Sigmoid colon (tissue), 7 donors: ENCODE data around the gene DDX3X. TPM values are rescaled to one million over a fixed set of nuclear protein-coding genes. Genes with fewer than 3 reads are reported as not detected.

Experiments used
- DNase-seq: peaks from one replicate; pipeline ENCODE4 v3.0.0-alpha.2; 2019
- H3K27ac ChIP-seq, 4 donors: fragments of 200-600 bp; sonication (generic); one replicate each; pipeline ENCODE4 v1.5.1; 2016 to 2019; ENCODE audit warnings: mild to moderate bottlenecking in 1 of 4
- H3K27me3 ChIP-seq, 3 donors: fragments of 200-600 bp; sonication (generic); one replicate each; pipeline ENCODE4 v1.5.1; 2019; ENCODE audit warnings: mild to moderate bottlenecking in 1 of 3
- H3K36me3 ChIP-seq, 4 donors: fragments of 200-600 bp; sonication (generic); one replicate each; pipeline ENCODE4 v1.5.1; 2016 to 2019
- H3K4me1 ChIP-seq, 4 donors: fragments of 200-600 bp; sonication (generic); one replicate each; pipeline ENCODE4 v1.5.1; 2017 to 2019
- H3K4me3 ChIP-seq, 4 donors: fragments of 200-600 bp; sonication (generic); one replicate each; pipeline ENCODE4 v1.5.1; 2017 to 2019; ENCODE audit warnings: mild to moderate bottlenecking in 2 of 4, moderate library complexity in 1 of 4
- H3K9me3 ChIP-seq, 4 donors: fragments of 200-600 bp in 3 of 4; sonication (generic) in 3 of 4; one replicate each; pipeline versions ENCODE4 v1.5.1 to v1.6.1; 2013 to 2019
- EP300 ChIP-seq, 4 donors: sonication (generic); formaldehyde crosslinking; IDR thresholded peaks; one replicate each; pipeline ENCODE4 v1.6.1; 2017; ENCODE audit warnings: antibody characterized with exemption in 4 of 4
- POLR2A ChIP-seq, 2 donors: fragments of 450-650 bp; IDR thresholded peaks; one replicate each; pipeline ENCODE4 v1.6.1; 2016; ENCODE audit warnings: antibody characterized with exemption in 2 of 2, mild to moderate bottlenecking in 2 of 2, moderate library complexity in 2 of 2
- POLR2AphosphoS5 ChIP-seq, 4 donors: sonication (generic); formaldehyde crosslinking; IDR thresholded peaks; one replicate each; pipeline ENCODE4 v1.6.1; 2017; ENCODE audit warnings: antibody characterized with exemption in 4 of 4
- WGBS, 2 donors: extraction: QIAGEN DNeasy Blood & Tissue Kit; methylation state at CpG; one replicate each; pipeline ENCODE4 v1.1.7; 2013; 5-methylcytosine and 5-hydroxymethylcytosine counted together
- intact Hi-C: fragments of 100-400 bp; cut with DNase I; formaldehyde crosslinking; loops from one replicate; pipeline ENCODE4 v1.15.1; 2023
- polyA plus RNA-seq, 3 donors: library from polyadenylated mRNA; stranded (reverse); fragments of 200-250 nt; gene quantifications; one replicate each; pipeline ENCODE4 v1.2.3, GENCODE V29; 2013
- total RNA-seq, 4 donors: library from RNA; depleted of rRNA; stranded (reverse); fragments of >200 nt; gene quantifications; one replicate each; pipeline ENCODE4 v1.1.0, GENCODE V29; 2016
- TF ChIP-seq, protein P1 (sequence below), 4 experiments: fragments of 450-650 bp in 3 of 4; fragments of 200-600 bp in 1 of 4; IDR thresholded peaks; one replicate each; pipeline ENCODE4 v1.5.1; 2016 to 2019; ENCODE audit warnings: antibody characterized with exemption in 4 of 4, mild to moderate bottlenecking in 3 of 4, moderate library complexity in 2 of 4
- donor health status: healthy with polysubstance abuse.
- donor health status: Bipolar disorder and iron deficiency.
- donor health status: healthy.

The DDX3X gene
- total and polyA plus RNA-seq, 7 donors = 86.0 to 218 (median 146) TPM

DNA sequence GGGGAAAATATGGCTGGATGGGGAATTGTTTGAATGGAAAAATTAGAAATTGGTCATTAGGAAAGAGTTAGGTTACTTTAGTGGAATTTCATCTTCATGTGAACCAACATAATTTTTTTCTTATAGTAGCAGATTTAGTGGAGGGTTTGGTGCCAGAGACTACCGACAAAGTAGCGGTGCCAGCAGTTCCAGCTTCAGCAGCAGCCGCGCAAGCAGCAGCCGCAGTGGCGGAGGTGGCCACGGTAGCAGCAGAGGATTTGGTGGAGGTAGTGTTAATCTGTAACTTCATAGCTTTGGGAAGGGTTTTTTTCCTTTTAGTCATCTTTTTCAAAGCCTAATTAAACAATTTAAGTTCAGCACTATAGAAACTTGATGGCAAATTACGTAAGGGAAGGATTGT is 13.2 kb downstream of the DDX3X start:
- TF ChIP-seq POLR2AphosphoS5 (IDR thresholded peaks at IDR 0.05) (no peak), POLR2A (IDR thresholded peaks at IDR 0.05) (no peak), EP300 (IDR thresholded peaks at IDR 0.05) (no peak)
- TF ChIP-seq, protein P1, sequence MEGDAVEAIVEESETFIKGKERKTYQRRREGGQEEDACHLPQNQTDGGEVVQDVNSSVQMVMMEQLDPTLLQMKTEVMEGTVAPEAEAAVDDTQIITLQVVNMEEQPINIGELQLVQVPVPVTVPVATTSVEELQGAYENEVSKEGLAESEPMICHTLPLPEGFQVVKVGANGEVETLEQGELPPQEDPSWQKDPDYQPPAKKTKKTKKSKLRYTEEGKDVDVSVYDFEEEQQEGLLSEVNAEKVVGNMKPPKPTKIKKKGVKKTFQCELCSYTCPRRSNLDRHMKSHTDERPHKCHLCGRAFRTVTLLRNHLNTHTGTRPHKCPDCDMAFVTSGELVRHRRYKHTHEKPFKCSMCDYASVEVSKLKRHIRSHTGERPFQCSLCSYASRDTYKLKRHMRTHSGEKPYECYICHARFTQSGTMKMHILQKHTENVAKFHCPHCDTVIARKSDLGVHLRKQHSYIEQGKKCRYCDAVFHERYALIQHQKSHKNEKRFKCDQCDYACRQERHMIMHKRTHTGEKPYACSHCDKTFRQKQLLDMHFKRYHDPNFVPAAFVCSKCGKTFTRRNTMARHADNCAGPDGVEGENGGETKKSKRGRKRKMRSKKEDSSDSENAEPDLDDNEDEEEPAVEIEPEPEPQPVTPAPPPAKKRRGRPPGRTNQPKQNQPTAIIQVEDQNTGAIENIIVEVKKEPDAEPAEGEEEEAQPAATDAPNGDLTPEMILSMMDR (IDR thresholded peaks at IDR 0.05) = no peak
- WGBS, 2 donors = 96 to 97% methylated on average over 8 of the region's 8 CpGs

GRCh38 chrX:41348551-41348950 is 14.6 kb downstream of the DDX3X start:
- DNase-seq = no peak
- no peak overlapping the region for H3K4me3 ChIP-seq
- TF ChIP-seq POLR2AphosphoS5 (IDR thresholded peaks at IDR 0.05) (no peak), POLR2A (IDR thresholded peaks at IDR 0.05) (no peak), EP300 (IDR thresholded peaks at IDR 0.05) (no peak)
- TF ChIP-seq, protein P1 (IDR thresholded peaks at IDR 0.05) = no peak
- intact Hi-C loops = no loop called here
- no peak overlapping the region for H3K27ac ChIP-seq
- H3K9me3 ChIP-seq = no peaks in the 10 kb centered on the region
- 92 to 93% methylated on average over 4 of the region's 4 CpGs for WGBS, 2 donors
- H3K36me3 ChIP-seq = peaks cover 33 to 54% (median 51%) of the 10 kb centered on the region in 4 donors
- peaks cover 0 to 10% (median 0%) of the 10 kb centered on the region in 4 donors for H3K4me1 ChIP-seq
- H3K27me3 ChIP-seq = no peaks in the 10 kb centered on the region

More for the DNA sequence above, 13.2 kb downstream of the DDX3X start:
- intact Hi-C loops = no loop called here
- no peaks in the 10 kb centered on the region for H3K9me3 ChIP-seq
- H3K36me3 ChIP-seq = peaks cover 46 to 68% (median 64%) of the 10 kb centered on the region in 4 donors
- H3K4me1 ChIP-seq = peaks cover 0 to 10% (median 0%) of the 10 kb centered on the region in 4 donors
- no peak overlapping the region for H3K4me3 ChIP-seq
- no peaks in the 10 kb centered on the region for H3K27me3 ChIP-seq
- no peak overlapping the region for H3K27ac ChIP-seq
- no peak for DNase-seq

GRCh38 chrX:41350150-41350975 is 16.4 kb downstream of the DDX3X start:
- intact Hi-C loops = no loop called here
- H3K36me3 ChIP-seq = peaks cover 18 to 37% (median 33%) of the 10 kb centered on the region in 4 donors
- 75 to 84% methylated on average over 6 of the region's 6 CpGs for WGBS, 2 donors

DNA sequence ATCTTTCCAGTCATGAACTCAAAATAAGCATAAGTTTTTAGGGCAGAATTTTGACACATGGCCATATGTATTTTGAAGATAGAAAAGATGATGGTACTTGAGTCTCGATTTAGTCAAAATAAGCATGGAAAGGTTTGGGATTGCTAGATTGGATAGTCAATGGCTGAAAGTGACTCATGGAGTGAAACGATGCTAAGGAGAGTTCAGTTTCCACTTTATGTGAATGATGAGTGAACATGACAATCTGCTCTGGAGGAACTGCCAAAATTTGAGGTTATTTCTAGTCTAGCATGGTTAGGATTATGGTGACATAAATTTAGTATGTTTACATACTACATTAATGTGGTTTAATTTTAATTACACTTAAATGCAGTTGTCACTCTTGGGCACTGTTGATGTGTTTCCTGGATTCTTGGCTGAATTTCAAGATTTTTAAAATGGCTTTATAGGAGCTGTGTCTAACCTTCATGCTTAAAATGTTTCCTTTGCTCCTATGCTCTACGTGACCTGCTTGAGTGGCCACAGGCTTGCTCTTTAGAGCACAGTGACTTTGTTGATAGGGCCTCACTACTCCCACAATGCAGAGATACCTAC is 17.1 kb downstream of the DDX3X start:
- Histone ChIP-seq H3K4me1 (peaks cover 0 to 10% (median 0%) of the 10 kb centered on the region in 4 donors), H3K27me3 (no peaks in the 10 kb centered on the region), H3K9me3 (no peaks in the 10 kb centered on the region), H3K36me3 (peaks cover 11 to 30% (median 26%) of the 10 kb centered on the region in 4 donors), H3K4me3 (no peak overlapping the region), H3K27ac (peak overlapping the region in 2 of 4 donors; percentile 4 to 34)
- peak in 2 of 4 donors; percentile 12 to 31 for TF ChIP-seq POLR2AphosphoS5 (IDR thresholded peaks at IDR 0.05)
- no peak for TF ChIP-seq EP300 (IDR thresholded peaks at IDR 0.05)
- intact Hi-C loops = no loop called here
- no peak for DNase-seq
- WGBS, 2 donors = 56% methylated on average over 3 of the region's 3 CpGs

More at GRCh38 chrX:41350150-41350975, 16.4 kb downstream of the DDX3X start:
- peak overlapping the region in 1 of 4 donors; percentile 34 for H3K27ac ChIP-seq
- no peak overlapping the region for H3K4me3 ChIP-seq
- H3K27me3 ChIP-seq = no peaks in the 10 kb centered on the region
- no peak for DNase-seq
- TF ChIP-seq, protein P1 (IDR thresholded peaks at IDR 0.05) = no peak
- TF ChIP-seq POLR2AphosphoS5 (IDR thresholded peaks at IDR 0.05) (peak in 1 of 4 donors; percentile 19), POLR2A (IDR thresholded peaks at IDR 0.05) (no peak), EP300 (IDR thresholded peaks at IDR 0.05) (no peak)
- no peaks in the 10 kb centered on the region for H3K9me3 ChIP-seq
- H3K4me1 ChIP-seq = peaks cover 0 to 10% (median 0%) of the 10 kb centered on the region in 4 donors

GRCh38 chrX:41351923-41352322 is 18.0 kb downstream of the DDX3X start:
- no peak for DNase-seq
- Histone ChIP-seq H3K27ac (no peak overlapping the region), H3K4me3 (no peak overlapping the region), H3K4me1 (peaks cover 0 to 10% (median 0%) of the 10 kb centered on the region in 4 donors), H3K36me3 (peaks cover 3 to 21% (median 18%) of the 10 kb centered on the region in 4 donors), H3K27me3 (no peaks in the 10 kb centered on the region), H3K9me3 (no peaks in the 10 kb centered on the region)
- TF ChIP-seq POLR2AphosphoS5 (IDR thresholded peaks at IDR 0.05) (peak in 1 of 4 donors; percentile 29), POLR2A (IDR thresholded peaks at IDR 0.05) (no peak)
- intact Hi-C loops = no loop called here
- WGBS, 2 donors = 37 to 56% methylated on average over 3 of the region's 3 CpGs
